GM19193 (cell line): ENCODE measurements around the gene PTPN13.

Source experiments
- POLR2A ChIP-seq: IDR thresholded peaks from 4 replicates; pipeline ENCODE4 v1.6.1; 2011; ENCODE audit not compliant: insufficient read depth, insufficient read length; ENCODE audit errors: extremely low read depth

Gene PTPN13

DNA sequence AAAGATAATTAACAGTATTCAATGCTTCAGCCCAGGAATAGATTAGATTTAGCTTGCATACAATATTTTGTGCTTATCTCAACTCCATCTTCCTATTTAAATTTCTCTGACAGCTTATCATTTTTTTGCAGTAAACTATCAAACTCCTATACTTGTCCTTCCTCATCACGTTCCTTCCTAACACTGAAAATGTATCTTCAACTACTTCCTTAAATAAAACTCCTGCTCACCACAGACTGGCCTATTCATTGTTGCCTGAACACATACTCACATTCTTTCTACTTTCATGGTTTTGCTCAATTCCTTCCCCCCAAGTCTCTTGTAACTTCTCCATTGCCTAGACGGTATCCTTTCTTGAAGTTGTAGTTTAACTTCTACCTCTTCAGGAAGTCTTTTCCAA lies 28.5 kb upstream of the PTPN13 start:
- TF ChIP-seq POLR2A = no peak

- no peak for TF ChIP-seq POLR2A
These were observed 24.8 kb upstream of the PTPN13 start for GRCh38 chr4:86569103-86569870.

- TF ChIP-seq POLR2A = no peak
These were observed 14.2 kb upstream of the PTPN13 start for GRCh38 chr4:86579941-86580340.

GRCh38 chr4:86582410-86582809 lies 11.7 kb upstream of the PTPN13 start:
- TF ChIP-seq POLR2A = no peak

- no peak for TF ChIP-seq POLR2A
These were observed 7.9 kb upstream of the PTPN13 start for GRCh38 chr4:86586160-86586572.

GRCh38 chr4:86586626-86587380 lies 7.3 kb upstream of the PTPN13 start:
- no peak for TF ChIP-seq POLR2A

GRCh38 chr4:86587381-86588140 lies 6.6 kb upstream of the PTPN13 start:
- no peak for TF ChIP-seq POLR2A

DNA sequence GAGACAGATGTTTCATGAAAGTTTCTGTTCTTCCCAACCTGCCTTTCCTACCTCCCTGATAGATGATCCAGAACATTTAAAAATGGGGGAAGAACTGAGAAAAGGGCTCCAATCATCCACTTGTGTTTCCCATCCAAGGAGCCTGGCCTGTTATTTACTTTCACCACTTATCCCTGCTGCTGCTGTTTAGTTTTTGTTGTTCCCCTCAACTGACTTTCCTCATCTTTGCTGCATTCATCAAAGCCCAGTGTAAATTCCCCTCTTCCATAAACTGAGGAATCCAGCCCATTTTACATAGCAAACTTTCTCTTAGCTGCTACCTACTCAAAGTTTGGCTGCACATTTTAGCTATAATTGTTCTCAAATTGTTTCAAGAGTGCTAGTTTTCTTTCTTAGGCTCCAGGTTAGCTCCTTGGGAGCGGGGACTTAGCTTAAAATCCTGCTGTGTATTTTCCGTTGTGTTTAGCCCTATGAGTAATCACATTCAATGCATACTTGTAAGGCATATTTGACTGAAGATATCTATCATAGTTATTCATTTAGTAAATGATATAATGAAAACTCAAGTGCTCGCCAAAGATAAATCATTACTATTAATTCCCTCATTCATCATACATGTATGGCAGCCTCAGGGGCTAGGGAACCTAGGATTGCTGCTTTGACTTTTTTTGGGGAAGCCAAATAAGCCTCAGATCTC lies 1.4 kb upstream of the PTPN13 start:
- TF ChIP-seq POLR2A = no peak

- no peak for TF ChIP-seq POLR2A
These were observed 677 bp downstream of the PTPN13 start for GRCh38 chr4:86594559-86595425.

- TF ChIP-seq POLR2A = no peak
These were observed 1.3 kb downstream of the PTPN13 start for GRCh38 chr4:86595426-86595805.

DNA sequence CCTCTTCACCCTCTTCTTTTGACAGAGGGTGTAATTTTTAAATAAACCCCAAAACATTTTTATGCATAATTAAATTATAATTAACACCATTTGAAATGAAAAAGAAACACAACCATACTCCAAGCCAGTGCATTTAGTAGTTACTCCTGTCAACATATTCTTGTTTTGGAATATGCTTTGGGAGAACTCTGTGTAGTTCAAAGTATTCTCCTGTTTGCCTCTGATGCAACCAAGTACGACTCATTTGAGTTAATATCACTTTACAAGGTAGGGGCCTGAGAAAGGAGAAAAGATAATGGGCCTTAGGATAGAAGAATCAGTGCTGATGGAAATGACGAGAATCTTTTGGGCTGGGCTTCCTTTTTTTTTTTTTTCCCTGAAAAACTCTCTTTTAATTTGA lies 2.7 kb downstream of the PTPN13 start:
- no peak for TF ChIP-seq POLR2A

GRCh38 chr4:86600007-86600653 lies 6.0 kb downstream of the PTPN13 start:
- no peak for TF ChIP-seq POLR2A

GRCh38 chr4:86603311-86603885 lies 9.3 kb downstream of the PTPN13 start:
- no peak for TF ChIP-seq POLR2A

- TF ChIP-seq POLR2A = no peak
These were observed 12.7 kb downstream of the PTPN13 start for GRCh38 chr4:86606809-86607208.
